PC-3 (cell line): ENCODE data around the gene VWA2. TPM values are rescaled to one million over a fixed set of nuclear protein-coding genes. Genes with fewer than 3 reads are reported as not detected.

Source experiments
- ATAC-seq: fragments of 200-7000 bp; cut with Tn5 transposase; 2 replicates; pipeline ENCODE4 v1.9.1; 2020; ENCODE audit warnings: mild to moderate bottlenecking, moderate library complexity
- Bru-seq: library from RNA; stranded (reverse); fragments of 400-500 nt; gene quantifications from one replicate; lab custom pipeline; 2021; lab: Mats Ljungman, UMichigan
- BruChase-seq, 2 experiments: library from RNA; stranded (reverse); fragments of 400-500 nt; gene quantifications; one replicate each; lab custom pipeline; 2021; lab: Mats Ljungman, UMichigan
- BruUV-seq: library from RNA; stranded (reverse); fragments of 400-500 nt; replicated peaks from 2 replicates; lab custom pipeline; 2021; lab: Mats Ljungman, UMichigan
- CTCF ChIA-PET: fragments of 300-600 bp; sonication (Branson Sonifier 250); formaldehyde crosslinking; loops from one replicate; lab custom pipeline; 2022; ENCODE audit warnings: antibody characterized with exemption; lab: Charles Lee
- POLR2A ChIA-PET: fragments of 300-600 bp; sonication (Branson Sonifier 250); formaldehyde crosslinking; loops from one replicate; lab custom pipeline; 2022; ENCODE audit warnings: antibody characterized with exemption; ENCODE audit not compliant: unreplicated experiment; lab: Charles Lee
- DNase-seq: peaks from one replicate; pipeline ENCODE4 v3.0.0-alpha.2; 2015
- H2AFZ ChIP-seq: fragments of 300-600 bp; sonication (generic); 2 replicates; pipeline ENCODE4 v1.6.0; 2016; ENCODE audit warnings: antibody characterized with exemption, low read length
- H3F3A ChIP-seq: fragments of 300-600 bp; sonication (generic); one replicate; pipeline ENCODE4 v1.6.0; 2017; ENCODE audit warnings: antibody characterized with exemption, low read length, control low read depth, mild to moderate bottlenecking; ENCODE audit not compliant: unreplicated experiment
- H3K27ac ChIP-seq: fragments of 300-600 bp; sonication (generic); 2 replicates; pipeline ENCODE4 v1.5.1; 2016; ENCODE audit warnings: mild to moderate bottlenecking, low read length
- H3K27me3 ChIP-seq: fragments of 300-600 bp; sonication (generic); 2 replicates; pipeline ENCODE4 v1.6.1; 2016; ENCODE audit warnings: low read length, mixed read lengths
- H3K36me3 ChIP-seq: fragments of 300-600 bp; sonication (generic); 2 replicates; pipeline ENCODE4 v1.6.1; 2016; ENCODE audit warnings: low read depth, mixed run types, low read length, mixed read lengths
- H3K4me1 ChIP-seq: fragments of 300-600 bp; sonication (generic); 2 replicates; pipeline ENCODE4 v1.5.1; 2016; ENCODE audit warnings: low read length; ENCODE audit not compliant: insufficient read depth
- H3K4me2 ChIP-seq: fragments of 300-600 bp; sonication (generic); 2 replicates; pipeline ENCODE4 v1.6.0; 2016; ENCODE audit warnings: low read length
- H3K4me3 ChIP-seq: fragments of 300-600 bp; sonication (generic); 2 replicates; pipeline ENCODE4 v1.5.1; 2016; ENCODE audit warnings: mild to moderate bottlenecking, low read length, mixed read lengths
- H3K79me2 ChIP-seq: fragments of 300-600 bp; sonication (generic); 2 replicates; pipeline ENCODE4 v1.6.1; 2017; ENCODE audit warnings: low read length, mixed read lengths
- H3K9ac ChIP-seq: fragments of 300-600 bp; sonication (generic); 2 replicates; pipeline ENCODE4 v1.6.0; 2016; ENCODE audit warnings: mild to moderate bottlenecking, low read length
- H3K9me2 ChIP-seq: fragments of 300-600 bp; sonication (generic); replicated peaks from 2 replicates; pipeline ENCODE4 v1.6.1; 2016; ENCODE audit warnings: mixed run types, low read length, mixed read lengths
- H3K9me3 ChIP-seq: fragments of 300-600 bp; sonication (generic); 2 replicates; pipeline ENCODE4 v1.6.1; 2016; ENCODE audit warnings: low read length, mixed read lengths
- H4K20me1 ChIP-seq: fragments of 300-600 bp; sonication (generic); 2 replicates; pipeline ENCODE4 v1.6.1; 2016; ENCODE audit warnings: low read length, mixed read lengths
- EZH2 ChIP-seq: fragments of 300-600 bp; sonication (generic); IDR thresholded peaks from one replicate; pipeline ENCODE4 v1.6.1; 2017; ENCODE audit warnings: antibody characterized with exemption, mild to moderate bottlenecking, low read length; ENCODE audit not compliant: unreplicated experiment
- EZH2phosphoT487 ChIP-seq: fragments of 300-600 bp; sonication (generic); IDR thresholded peaks from 2 replicates; pipeline ENCODE4 v1.6.1; 2018; ENCODE audit warnings: mild to moderate bottlenecking, antibody characterized with exemption, low read length, borderline replicate concordance
- intact Hi-C: fragments of 100-400 bp; cut with micrococcal nuclease; formaldehyde crosslinking; loops from 2 replicates; pipeline ENCODE4 v1.9.0; 2023
- long read RNA-seq: library from polyadenylated mRNA; unstranded; transcript quantifications from one replicate; pipeline ENCODE4 v2.0.0, GENCODE V29; 2021; ENCODE audit not compliant: unreplicated experiment
- total RNA-seq: library from RNA; depleted of rRNA; stranded (reverse); fragments of >200 nt; gene quantifications from 2 replicates; pipeline ENCODE4 v1.2.3, GENCODE V29; 2014; rRNA removed
- TF ChIP-seq, protein P1 (sequence below): fragments of 300-600 bp; sonication (generic); conservative IDR thresholded peaks from 2 replicates; pipeline ENCODE4 v1.5.1; 2017; ENCODE audit warnings: antibody characterized with exemption, low read depth, mild to moderate bottlenecking, low read length

The VWA2 gene, protein sequence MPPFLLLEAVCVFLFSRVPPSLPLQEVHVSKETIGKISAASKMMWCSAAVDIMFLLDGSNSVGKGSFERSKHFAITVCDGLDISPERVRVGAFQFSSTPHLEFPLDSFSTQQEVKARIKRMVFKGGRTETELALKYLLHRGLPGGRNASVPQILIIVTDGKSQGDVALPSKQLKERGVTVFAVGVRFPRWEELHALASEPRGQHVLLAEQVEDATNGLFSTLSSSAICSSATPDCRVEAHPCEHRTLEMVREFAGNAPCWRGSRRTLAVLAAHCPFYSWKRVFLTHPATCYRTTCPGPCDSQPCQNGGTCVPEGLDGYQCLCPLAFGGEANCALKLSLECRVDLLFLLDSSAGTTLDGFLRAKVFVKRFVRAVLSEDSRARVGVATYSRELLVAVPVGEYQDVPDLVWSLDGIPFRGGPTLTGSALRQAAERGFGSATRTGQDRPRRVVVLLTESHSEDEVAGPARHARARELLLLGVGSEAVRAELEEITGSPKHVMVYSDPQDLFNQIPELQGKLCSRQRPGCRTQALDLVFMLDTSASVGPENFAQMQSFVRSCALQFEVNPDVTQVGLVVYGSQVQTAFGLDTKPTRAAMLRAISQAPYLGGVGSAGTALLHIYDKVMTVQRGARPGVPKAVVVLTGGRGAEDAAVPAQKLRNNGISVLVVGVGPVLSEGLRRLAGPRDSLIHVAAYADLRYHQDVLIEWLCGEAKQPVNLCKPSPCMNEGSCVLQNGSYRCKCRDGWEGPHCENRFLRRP
- total RNA-seq (not detected in 2 replicates), Bru-seq, nascent RNA (percentile 3 among the genes with signal in this experiment), BruChase-seq, experiment 1, labeled RNA remaining after a 6-hour chase (percentile 5 among the genes with signal in this experiment), BruChase-seq, experiment 2, labeled RNA remaining after a 2-hour chase (percentile 1 among the genes with signal in this experiment)
- long read RNA-seq, result 0 reads

DNA sequence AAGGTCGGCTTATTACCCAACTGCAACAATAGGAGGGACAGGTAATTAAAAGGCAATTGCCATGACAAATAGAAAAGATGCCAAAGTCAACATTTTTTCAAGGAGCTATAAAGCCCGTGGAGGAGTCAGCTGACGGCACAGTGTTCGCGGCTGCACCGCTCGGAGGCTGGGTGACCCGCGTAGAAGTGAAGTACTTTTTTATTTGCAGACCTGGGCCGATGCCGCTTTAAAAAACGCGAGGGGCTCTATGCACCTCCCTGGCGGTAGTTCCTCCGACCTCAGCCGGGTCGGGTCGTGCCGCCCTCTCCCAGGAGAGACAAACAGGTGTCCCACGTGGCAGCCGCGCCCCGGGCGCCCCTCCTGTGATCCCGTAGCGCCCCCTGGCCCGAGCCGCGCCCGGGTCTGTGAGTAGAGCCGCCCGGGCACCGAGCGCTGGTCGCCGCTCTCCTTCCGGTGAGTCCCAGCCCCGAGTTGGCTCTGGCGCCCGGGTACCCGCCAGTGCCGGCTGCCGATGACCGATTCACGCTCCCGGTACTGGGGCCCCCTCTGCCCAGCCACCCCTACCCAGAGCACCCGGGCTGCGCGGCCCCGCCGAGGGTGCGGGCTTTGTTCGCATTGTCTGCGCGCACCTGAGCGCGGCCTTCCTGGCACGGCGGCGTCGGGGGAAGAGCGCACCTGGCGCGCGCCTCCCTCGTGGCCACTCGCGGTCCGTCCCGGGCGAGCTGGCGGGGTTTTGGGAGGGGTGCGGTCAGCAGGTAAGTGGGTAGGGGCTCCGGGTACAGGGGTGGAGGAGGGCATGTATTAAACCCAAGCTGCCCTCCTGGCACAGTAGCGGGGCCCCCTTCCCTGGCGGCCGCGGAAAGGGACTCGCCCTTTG lies at the start of gene VWA2:
Gene VWA2 (plus strand): TSS at position 138 of the 877 bp plus-strand sequence. CDS start 9,460 bp downstream, outside the sequence.
- intact Hi-C loops, result no loop called here
- ATAC-seq, result peak; percentile 35
- BruUV-seq, result no TSS peak
- no peak within 1 kb of the TSS; the same call in 1 of the 2 replicates for H3K4me2 ChIP-seq
- peaks cover 83% of the 10 kb centered on the region for H3K27me3 ChIP-seq
- no peak within 1 kb of the TSS for H3K4me3 ChIP-seq
- no peaks in the 10 kb centered on the region for H3K9me3 ChIP-seq
- H3K27ac ChIP-seq, result no peak within 1 kb of the TSS
- no peaks in the 10 kb centered on the region for H3F3A ChIP-seq
- peak; percentile 90 for TF ChIP-seq EZH2
- TF ChIP-seq, protein P1, sequence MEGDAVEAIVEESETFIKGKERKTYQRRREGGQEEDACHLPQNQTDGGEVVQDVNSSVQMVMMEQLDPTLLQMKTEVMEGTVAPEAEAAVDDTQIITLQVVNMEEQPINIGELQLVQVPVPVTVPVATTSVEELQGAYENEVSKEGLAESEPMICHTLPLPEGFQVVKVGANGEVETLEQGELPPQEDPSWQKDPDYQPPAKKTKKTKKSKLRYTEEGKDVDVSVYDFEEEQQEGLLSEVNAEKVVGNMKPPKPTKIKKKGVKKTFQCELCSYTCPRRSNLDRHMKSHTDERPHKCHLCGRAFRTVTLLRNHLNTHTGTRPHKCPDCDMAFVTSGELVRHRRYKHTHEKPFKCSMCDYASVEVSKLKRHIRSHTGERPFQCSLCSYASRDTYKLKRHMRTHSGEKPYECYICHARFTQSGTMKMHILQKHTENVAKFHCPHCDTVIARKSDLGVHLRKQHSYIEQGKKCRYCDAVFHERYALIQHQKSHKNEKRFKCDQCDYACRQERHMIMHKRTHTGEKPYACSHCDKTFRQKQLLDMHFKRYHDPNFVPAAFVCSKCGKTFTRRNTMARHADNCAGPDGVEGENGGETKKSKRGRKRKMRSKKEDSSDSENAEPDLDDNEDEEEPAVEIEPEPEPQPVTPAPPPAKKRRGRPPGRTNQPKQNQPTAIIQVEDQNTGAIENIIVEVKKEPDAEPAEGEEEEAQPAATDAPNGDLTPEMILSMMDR, result no peak
- H3K9me2 ChIP-seq, result no peaks in the 10 kb centered on the region
- H3K79me2 ChIP-seq, result no peaks in the 10 kb centered on the region
- H4K20me1 ChIP-seq, result no peaks in the 10 kb centered on the region
- no peak within 1 kb of the TSS for H3K9ac ChIP-seq
- no peak within 1 kb of the TSS for H2AFZ ChIP-seq
- ChIA-PET POLR2A (no interaction called here), CTCF (no interaction called here)
- H3K4me1 ChIP-seq, result no peaks in the 10 kb centered on the region
- no peaks in the 10 kb centered on the region for H3K36me3 ChIP-seq
- DNase-seq, result no peak

DNA sequence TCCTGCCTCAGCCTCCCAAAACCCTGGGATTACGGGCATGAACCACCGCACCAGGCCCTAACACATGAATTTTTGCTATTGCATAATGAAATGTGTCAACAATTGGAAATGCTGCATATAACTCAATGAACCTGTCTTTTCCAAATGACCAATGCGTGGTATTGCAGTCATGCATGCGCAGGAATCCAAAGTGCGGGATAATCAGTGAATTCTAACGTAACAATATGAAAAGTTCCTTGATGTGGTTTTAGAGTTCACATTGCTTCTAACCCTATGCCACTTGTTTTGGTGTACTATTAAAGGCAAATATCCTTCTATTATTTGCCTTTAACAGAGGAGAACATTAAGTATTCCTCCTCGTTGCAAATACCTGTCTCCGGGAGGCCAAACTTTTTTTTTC lies 49.4 kb upstream of the VWA2 start:
- Histone ChIP-seq H3K36me3 (no peaks in the 10 kb centered on the region), H3K9me3 (no peaks in the 10 kb centered on the region), H3K79me2 (no peaks in the 10 kb centered on the region), H3K9me2 (no peaks in the 10 kb centered on the region), H3K27me3 (0 out of 2 replicates have a peak, but pooled peaks cover 8% of the 10 kb centered on the region), H2AFZ (no peak overlapping the region), H3K4me1 (peaks cover under 1% of the 10 kb centered on the region; the same call in 1 of the 2 replicates), H4K20me1 (no peaks in the 10 kb centered on the region), H3K4me2 (no peak overlapping the region), H3K27ac (no peak overlapping the region), H3K4me3 (no peak overlapping the region), H3K9ac (no peak overlapping the region), H3F3A (no peaks in the 10 kb centered on the region)
- no peak for ATAC-seq
- CTCF ChIA-PET, result no interaction called here
- POLR2A ChIA-PET, result no interaction called here
- DNase-seq, result no peak
- no TSS peak for BruUV-seq
- intact Hi-C loops, result no loop called here
- TF ChIP-seq EZH2phosphoT487 (no peak), EZH2 (no peak)
- TF ChIP-seq, protein P1, result no peak
